HG03378 (cell line): ENCODE measurements around the gene GSTM5.
A peak's percentile ranks its signal among the peaks of the same experiment; 100 is the strongest.
"Not testable (repeated sequence)": the region's sequence is repeated elsewhere in the genome, so short reads cannot be mapped to it uniquely, and the experiment has no call there.

Source experiments
- ATAC-seq: cut with Tn5 transposase; IDR thresholded peaks from one replicate; pipeline ENCODE4 v1.9.1; 2021; ENCODE audit warnings: mild to moderate bottlenecking, moderate library complexity; ENCODE audit not compliant: unreplicated experiment

GSTM5 gene

DNA sequence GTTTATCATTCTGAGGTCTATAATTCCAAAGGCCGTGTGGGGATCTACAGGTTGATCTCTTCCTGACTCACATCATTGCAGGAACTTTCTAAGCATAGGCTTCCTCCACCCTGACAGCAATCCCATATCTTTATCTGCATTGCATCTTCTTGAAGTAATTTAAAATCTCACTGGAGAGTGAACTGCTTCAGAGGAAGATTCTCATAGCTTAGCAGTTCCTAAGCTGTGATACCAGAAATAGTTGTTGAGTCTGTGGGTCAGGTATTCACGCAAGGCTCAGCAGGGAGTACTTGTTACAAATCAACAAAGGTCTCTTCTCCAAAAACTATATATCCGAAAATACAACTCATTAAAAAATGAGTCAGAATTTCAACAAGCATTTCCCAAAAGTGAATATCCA is 16.9 kb upstream of the GSTM5 start:
- ATAC-seq = not testable (repeated sequence)

DNA sequence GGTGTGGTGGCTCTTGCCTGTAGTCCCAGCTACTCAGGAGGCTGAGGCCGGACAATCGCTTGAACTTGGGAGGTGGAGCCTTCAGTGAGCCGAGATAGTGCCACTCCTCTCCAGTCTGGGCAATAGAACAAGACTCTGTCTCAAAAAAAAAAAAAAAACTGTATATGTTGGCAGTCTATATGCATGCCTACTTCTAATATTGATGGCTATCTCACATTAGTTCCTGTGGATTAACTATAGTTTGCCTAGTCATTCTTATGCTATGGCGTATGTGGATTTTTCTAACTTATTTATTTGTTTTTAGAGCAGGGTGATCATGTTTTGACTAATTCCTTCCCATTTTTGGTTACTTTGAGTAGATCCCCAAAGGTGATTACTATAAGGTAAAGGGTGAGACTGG is 15.0 kb upstream of the GSTM5 start:
- no peak for ATAC-seq

DNA sequence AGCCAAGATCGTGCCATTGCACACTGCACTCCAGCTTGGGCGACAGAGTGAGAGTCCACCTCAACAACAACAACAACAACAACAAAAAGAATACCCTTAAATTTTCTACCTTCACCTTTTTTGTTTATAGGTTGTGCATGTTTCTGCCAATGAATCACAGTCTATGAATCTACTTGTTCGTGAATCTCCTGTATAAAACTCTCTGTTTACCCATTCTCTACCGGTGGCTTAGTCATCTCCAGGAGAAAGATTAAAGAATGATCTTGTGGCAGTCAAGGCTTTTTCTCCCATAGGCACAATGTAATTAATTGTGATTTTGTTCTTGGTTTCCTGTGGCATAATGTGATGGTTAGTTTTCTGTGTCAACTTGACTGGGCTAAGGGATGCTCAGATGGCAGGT is 14.2 kb upstream of the GSTM5 start:
- not testable (repeated sequence) for ATAC-seq

DNA sequence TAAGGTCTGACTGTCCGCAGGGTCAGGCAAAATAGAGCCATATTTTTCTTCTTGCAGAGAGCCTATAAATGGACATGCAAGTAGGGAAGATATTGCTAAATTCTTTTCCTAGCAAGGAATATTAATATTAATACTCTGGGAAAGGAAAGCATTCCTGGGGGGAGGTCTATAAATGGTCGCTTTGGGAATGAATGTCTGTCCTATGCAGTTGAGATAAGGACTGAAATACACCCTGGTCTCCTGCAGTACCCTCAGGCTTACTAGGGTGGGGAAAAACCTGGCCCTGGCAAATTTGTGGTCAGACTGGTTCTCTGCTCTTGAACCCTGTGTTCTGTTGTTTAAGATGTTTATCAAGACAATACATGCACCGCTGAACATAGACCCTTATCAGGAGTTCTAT is 9.1 kb upstream of the GSTM5 start:
- ATAC-seq = not testable (repeated sequence)

DNA sequence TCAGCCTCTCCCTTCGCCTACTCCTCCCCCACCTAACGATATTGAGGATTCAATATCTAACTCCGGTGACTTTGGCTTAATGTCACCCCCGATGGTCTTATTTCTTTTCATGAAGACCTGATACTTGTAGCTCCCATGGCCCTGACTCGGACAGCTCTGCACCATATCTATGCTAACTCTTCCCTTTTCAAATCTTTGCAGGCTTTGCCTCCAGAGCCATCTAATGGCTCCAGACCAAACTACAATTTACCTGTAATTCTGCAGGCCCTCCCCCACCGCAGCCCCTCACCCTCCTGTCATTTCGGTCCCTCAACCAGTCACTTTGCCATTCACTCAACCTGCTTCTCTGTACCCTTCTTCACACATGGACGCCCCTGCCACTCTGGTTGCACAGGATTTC is 7.9 kb upstream of the GSTM5 start:
- ATAC-seq = no peak

DNA sequence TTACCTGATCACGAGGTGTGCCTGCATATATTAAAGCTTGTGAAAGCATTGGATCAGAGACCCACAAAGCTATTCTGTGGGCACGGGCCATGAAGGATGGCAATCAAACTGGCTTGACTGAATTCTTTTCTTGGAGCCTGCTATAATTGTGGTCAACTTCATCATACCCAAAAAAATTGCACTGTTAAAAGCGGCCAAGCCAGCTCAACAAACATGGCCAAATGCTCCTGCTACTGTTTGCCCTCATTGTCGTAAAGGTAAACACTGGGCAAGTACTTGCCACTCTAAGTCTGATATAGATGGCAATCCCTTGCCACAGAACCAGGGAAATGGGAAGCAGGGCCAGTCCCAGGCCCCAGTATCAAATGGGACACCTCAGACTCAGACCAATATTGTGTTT is 6.6 kb upstream of the GSTM5 start:
- ATAC-seq = no peak

DNA sequence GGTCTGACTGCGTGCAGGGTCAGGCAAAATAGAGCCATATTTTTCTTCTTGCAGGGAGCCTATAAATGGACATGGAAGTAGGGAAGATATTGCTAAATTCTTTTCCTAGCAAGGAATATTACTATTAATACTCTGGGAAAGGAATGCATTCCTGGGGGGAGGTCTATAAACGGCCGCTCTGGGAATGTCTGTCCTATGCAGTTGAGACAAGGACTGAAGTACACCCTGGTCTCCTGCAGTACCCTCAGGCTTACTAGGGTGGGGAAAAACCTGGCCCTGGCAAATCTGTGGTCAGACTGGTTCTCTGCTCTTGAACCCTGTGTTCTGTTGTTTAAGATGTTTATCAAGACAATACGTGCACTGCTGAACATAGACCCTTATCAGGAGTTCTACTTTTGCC is 3.1 kb upstream of the GSTM5 start:
- not testable (repeated sequence) for ATAC-seq

DNA sequence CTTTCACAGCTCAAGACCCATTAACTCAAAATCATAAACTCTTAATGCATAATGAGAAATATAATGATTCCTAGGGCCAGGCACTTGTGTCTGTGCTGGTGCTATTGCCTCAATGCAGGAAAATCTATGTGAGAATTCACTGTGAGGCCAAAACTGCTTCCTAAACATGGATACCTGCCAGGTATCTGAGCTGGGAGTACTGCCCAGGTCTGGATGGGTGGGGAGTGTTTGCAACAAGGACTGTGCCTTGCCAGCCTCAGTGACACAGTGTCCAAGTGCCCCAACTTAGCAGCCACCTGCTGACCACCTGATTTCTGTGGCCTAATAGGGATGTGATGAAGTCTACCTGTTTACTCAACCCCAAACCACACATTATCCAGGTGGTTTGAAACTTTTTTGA is 2.2 kb upstream of the GSTM5 start:
- not testable (repeated sequence) for ATAC-seq

DNA sequence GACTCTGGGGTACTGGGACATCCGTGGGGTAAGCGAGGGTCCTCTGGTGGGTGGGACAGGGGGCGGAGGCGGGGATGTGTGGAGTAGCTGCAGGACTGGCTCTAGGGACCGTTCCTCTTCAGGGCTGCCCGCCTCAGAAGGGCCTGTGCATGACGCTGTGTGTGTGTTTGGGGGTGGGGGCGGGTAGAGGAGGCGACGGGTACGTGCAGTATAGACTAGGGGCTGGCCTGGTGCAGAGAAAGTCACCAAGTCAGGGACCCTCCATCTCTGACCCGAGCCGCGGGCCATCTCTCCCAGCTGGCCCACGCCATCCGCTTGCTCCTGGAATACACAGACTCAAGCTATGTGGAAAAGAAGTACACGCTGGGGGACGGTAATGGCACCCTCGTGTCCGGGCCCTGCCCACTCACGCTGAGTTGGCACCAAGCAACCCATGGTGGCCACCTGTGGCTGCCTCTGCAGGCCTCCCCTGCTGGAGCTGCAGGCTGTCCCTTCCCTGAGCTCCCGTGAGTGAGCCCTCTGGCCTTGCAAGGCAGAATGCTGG is 342 bp downstream of the GSTM5 start:
- no peak for ATAC-seq

DNA sequence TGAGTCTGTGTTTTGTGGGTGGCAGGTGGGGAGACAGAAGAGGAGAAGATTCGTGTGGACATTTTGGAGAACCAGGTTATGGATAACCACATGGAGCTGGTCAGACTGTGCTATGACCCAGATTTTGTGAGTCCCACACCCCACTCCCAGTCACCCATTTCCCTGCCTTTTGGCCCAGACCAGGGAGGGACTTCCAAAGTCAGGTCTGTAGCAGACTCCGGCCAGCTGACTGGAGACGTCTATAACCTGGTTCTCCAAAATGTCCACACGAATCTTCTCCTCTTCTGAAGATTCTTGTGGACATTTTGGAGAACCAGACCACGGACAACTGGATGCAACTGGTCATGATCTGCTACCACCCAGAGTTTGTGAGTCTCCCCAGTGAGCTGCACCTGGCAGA is 1.6 kb downstream of the GSTM5 start:
- ATAC-seq = no peak

DNA sequence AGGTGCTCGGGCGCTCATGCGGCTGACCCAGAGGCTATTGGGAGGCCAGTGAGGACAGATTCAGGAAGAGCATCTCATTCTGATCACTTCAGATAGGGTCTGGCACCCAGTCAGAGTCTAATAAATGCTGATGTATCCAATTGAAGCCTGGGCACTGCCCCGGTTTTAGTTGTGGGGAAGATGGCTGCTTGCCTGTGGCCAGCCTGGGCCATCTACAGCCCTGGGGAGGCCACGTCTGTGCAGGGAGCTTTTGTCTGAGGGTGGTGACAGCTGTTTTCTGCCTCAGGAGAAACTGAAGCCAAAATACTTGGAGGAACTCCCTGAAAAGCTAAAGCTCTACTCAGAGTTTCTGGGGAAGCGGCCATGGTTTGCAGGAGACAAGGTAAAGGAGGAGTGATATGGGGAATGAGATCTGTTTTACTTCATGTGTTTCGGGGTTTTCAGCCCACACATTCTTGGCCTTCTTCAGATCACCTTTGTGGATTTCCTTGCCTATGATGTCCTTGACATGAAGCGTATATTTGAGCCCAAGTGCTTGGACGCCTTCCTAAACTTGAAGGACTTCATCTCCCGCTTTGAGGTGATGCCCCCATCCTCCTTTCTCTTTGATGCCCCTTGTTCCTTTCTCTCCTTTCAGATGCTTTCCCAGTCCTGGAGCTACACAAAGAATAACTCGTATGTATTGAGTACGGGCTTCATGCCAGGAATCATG is 2.8 kb downstream of the GSTM5 start:
- ATAC-seq = no peak

DNA sequence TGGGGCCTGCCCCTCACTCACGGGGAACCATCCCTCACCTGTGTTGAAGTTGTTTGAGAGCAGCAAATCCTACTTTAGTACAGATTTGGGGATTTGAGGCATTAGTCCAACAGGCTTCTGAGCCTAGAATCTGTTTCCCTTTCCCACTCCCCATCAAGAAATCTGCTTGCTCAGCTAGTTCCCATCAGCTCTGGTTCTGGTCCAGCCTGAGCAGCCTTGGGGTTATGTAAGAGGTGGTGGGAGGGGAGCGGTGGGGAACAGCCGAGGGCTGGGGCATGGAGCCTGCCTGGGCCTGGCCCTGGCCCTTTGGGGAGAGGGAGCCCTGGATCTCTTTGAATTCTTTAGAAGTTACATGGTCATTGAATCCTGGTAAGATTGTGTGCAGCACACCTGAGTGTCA is 4.1 kb downstream of the GSTM5 start:
- ATAC-seq = no peak

DNA sequence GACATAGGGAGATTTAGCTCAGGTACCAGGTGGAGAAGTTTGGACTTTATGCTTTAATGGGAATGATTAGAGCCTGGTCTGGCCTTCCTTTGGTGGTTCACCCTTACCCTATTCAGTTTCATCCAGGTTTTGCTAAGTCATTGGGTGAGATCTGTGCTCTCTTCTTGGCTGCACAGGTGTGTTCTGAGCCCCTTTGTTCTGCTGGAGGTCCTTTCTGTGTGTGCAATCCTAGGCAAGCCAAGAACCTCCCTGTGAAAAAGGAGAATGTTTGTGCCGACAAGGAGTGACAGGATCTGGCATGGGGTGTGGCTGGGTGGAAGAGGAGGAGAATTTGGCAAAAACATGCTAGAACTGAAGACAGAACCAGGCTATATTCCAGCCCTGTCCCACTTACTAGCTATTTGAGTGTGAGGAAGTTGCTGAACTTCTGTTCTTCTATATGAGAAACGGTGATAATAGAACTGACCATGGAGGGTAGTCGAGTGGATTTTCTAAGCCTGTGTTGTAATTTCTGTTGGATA is 4.6 kb downstream of the GSTM5 start:
- no peak for ATAC-seq

DNA sequence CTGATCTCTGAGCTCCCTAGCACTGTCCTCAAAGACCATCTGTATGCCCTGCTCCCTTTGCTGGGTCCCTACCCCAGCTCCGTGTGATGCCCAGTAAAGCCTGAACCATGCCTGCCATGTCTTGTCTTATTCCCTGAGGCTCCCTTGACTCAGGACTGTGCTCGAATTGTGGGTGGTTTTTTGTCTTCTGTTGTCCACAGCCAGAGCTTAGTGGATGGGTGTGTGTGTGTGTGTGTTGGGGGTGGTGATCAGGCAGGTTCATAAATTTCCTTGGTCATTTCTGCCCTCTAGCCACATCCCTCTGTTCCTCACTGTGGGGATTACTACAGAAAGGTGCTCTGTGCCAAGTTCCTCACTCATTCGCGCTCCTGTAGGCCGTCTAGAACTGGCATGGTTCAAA is 5.7 kb downstream of the GSTM5 start:
- no peak for ATAC-seq

DNA sequence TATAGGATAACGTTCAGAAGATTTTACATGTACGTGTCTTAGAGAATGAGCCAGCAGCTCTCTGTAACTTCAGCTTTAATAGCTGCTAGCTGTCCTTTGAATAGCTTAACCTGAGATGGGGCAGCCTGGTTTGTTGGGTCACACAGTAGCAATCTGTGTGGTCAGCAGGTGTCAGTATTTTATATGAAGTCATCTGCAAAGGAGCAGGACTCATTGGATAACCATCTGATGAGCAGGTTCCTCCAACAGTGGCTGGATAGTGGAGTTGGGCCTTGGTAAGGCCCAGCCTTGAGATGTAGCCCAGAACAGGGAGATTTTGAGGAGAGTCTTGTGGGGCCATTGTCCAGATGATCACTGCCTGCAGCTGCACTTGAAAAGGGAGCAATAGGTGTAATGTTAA is 6.4 kb downstream of the GSTM5 start:
- ATAC-seq = no peak

DNA sequence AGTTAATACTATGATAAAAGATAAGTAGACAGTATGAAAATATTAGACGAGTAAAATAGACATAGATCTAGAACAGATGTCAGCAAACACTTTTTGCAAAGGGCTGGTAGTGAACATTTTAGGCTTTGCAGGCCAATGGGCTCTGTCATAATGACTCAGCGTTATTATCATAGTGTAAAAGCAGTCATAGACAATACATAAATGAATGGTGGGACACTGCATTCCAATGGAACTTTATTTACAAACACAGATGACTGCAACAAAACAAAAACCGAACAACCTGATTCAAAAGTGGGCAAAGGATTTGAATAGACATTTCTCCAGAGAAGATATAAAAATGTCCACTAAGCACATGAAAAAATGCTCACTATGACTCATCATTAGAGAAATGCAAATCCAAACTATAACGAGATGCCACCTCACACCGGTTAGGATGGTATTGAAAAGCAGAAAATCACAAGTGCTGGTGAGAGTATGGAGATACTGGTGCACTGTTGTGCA is 7.3 kb downstream of the GSTM5 start:
- ATAC-seq = peak; percentile 59

DNA sequence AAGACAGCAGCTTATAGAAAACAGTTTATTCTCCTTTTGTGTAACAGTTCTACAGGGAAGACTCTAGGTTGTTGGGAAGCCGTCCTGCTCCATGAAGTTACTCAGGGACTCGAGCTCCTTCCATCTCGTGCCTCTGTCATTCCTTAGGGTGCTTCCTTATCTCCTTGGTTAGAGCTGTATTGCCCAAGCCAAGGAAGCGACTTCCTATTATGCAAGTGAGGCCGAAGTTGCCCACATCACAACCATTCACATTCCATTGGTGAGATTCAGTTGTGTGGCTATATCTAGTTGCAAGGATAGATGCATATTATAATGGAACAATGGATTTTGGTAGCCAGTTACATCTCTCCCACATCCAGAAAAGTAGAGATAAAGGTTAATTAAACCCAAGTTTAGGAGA is 9.0 kb downstream of the GSTM5 start:
- no peak for ATAC-seq

DNA sequence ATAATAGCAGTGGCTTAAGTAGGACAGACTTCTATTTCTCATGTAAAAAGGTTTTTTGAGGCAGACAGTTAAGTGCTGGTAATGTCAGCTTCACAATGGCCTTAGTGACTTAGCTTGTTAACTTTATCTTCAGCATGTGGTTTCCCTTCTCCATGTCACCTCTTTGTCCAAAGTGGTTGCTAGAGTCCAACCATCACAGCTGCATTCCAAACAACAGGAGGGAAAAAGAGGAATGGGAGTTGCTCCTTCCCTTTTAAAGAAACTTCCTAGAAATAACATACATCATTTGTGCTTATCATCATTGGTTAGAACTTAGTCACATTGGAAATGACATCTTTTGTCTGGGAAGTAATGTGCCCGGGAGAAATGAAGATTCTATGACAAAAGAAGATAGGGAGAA is 9.9 kb downstream of the GSTM5 start:
- ATAC-seq = no peak

DNA sequence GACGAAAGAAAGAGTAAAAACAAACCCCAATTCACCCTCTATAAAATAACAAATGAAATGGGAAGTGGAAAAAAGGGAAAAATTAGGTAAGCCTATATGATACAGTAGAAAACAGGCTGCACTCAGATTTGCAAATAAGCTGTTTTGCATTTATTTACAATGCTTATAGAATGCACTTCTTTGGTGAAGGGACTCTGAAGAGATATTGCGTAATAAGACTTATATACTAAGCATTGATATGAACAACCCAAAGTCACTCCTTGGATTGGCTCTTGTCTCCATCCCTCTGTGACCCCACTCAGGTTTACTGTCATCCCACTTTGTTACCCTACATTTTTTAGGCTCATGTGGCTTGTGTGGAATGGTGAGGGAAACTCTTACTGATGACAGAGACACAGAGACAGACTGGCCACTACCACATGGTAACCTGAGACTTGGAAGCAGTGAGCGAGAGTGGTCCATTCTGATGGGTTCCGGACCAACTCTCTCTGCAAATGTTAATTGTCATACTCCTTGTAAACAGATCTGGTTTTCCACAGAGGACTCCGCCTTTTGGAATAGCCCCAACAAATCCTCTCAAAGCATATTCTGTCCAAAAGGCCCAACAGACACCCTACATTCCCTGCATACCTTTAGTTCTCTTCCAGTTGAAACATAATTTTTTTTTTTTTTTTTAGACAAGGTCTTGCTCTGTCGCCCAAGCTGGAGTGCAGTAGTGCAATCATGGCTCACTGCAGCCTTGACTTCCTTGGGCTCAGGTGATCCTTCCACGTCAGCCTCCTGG is 11.0 kb downstream of the GSTM5 start:
- ATAC-seq = no peak

DNA sequence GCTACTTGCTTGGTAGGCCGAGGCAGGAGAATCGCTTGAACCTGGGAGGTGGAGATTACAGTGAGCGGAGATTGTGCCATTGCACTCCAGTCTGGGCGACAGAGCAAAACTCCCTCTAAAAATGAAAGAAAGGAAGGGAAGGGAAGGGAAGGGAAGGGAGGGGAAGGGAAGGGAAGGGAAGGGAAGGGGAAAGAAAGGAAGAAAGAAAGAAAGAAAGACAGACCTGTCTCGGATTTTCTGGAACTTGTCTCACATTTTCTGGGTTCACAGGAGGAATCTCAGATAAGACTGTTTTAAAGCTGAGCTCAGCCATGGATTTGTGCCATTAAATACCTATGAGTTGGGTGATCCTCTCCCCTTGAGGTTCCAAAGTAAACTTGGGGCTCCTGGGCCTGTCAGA is 12.9 kb downstream of the GSTM5 start:
- no peak for ATAC-seq

DNA sequence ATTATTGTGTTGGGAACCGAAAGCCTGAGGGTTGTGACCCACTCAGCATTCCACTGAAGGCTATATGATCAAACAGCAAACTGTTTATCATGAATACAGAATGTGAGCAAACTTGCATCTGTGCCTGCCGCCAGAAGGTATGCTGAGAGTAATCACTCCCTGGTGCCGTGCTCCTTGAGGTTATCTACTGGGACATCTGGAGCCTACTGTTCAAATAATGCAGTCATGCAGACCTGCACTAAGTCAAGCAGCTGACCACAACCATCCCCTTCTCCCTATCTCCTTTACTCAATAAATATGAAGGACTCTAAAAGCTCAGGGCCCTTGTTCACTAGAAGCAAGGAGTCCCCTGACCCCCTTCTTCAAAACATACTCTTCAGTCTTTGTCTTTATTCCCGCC is 13.5 kb downstream of the GSTM5 start:
- ATAC-seq = no peak

DNA sequence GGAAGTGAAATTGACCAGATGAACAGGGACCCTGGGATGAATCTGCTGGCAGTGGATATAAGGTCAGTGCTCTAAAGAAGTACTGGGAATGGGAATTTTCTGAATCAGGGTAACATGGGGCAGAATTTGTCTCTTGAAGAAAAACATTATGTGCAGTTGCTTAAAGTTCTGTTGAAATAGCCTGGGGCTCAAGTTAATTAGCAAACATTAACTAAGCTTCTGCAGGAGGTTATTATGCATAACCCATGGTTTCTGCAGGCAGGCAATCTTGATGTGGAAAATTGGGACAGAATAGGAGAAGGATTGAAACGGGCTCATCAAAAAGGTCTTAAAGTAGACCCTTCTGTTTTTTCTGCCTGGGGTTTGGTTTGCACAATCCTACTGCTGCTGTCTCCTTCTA is 14.0 kb downstream of the GSTM5 start:
- ATAC-seq = no peak
